GM21576 (cell line): ENCODE data around the gene GTPBP4.
"Not testable (repeated sequence)": the region's sequence is repeated elsewhere in the genome, so short reads cannot be mapped to it uniquely, and the experiment has no call there.

Experiments
- ATAC-seq: cut with Tn5 transposase; IDR thresholded peaks from one replicate; pipeline ENCODE4 v1.9.1; 2021; ENCODE audit warnings: mild to moderate bottlenecking, moderate library complexity; ENCODE audit not compliant: unreplicated experiment

The GTPBP4 gene

DNA sequence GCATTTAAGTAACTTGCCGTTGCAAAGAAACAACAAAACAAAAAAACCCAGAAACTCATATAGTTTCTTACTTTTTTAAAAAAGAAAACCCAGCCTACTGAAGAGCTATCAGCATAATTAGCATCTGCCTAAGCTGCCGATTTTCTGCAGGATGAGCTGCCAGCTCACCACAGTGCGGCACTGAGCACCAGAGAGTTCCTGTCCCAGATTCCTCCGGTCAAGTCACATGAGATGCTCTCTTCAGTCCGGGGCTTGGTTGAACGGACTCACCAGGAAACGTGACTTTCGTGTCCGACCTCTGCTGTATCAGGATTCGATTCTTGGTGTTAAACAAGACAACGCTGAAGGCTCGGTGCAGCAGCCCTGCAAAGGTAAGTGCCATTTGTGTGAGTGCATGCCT is 34.2 kb downstream of the GTPBP4 start:
- ATAC-seq, result no peak

DNA sequence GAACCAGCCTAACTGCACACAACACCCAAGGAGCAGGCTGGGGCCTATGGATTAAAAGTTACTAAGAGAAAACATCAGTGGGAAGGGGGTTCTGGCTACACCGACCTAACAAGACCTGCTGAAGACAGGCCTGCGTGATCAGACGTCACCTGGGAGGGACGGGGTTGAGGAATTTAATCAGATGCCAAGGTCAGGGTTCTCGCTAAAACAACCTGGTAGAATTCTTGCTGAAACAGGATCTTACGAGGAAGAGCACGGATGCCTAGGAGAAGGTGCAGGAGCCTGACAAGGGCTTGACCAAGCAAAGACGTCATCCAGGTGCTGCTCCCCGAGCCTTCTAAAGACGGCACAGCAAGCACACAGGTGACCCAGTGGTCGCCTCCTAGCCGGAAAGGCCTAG is 35.9 kb downstream of the GTPBP4 start:
- no peak for ATAC-seq

DNA sequence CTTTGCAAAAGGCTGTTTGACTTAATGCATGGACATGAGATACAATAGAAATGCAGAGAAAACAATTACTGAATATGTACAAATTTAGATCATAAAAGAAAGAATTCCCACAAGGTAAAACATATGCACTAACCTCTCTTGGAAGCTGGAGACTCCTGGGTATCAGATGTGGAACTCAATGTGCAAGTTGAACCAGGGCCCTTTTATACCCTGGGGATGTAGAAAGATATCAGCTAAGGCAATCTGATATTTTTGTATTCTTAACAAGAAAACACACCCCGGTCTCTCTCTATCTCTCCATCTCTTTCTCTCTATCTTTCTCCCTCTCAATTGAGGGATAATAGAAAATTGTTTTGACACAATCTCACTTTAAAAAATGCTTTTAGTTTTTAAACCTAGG is 37.4 kb downstream of the GTPBP4 start, which contains the start of gene IDI2:
Gene IDI2, minus strand, starts transcription at position 177 of the 400 bp plus-strand sequence. CDS start 1,136 bp downstream, outside the sequence.
- no peak for ATAC-seq

DNA sequence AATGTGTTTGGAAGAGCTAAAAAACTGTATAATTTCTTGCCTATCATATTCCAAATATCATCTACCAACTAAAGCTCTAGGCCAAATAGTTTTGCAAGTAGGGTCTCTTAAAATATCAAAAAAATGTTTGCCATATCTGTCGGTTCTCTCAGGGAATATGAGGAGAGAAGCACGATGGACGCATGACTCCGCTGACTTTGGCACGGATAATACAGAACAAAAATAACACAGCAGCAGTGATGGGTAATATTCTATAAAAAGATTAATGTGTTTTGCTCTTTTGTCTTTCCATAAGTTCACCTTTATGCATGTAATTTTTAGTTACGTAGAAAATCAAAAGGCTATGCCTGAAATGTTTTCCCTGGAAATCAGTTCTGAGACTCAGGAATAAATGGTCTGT is 38.3 kb downstream of the GTPBP4 start:
- ATAC-seq, result no peak

DNA sequence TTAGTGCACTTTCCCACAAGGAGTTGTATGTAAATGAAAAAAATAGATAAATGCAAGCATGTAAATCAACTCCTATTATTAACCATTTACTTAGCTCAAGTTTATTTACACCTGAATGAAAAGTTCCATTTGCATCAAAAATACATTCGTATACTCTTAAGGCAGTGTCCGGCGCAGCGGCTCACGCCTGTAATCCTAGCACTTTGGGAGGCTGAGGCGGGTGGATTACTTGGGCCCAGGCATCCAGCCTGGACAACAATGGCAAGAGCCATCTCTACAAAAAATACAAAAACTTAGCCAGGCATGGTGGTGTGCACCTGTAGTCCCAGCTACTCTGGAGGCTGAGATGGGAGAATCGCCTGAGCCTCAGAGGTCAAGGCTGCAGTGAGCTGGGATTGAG is 41.6 kb downstream of the GTPBP4 start:
- no peak for ATAC-seq

DNA sequence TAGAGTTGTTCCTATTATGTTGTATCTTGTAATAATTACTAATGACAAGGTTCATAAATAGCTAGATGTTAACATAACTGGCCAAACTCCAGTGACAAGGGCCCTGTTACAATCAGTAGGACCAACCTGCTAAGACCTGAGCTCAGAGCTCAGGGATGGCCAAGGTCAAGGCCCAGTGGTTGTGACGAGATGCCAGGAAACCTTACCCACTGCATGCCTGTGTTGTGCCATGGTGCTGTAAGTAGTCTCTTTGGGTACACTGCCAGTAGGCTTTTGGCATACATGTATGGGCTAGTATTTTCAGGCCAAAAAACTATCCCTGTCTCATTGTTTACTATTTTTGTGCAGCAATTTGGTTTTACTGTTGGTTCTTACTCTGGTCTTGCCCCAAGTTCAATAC is 45.4 kb downstream of the GTPBP4 start:
- no peak for ATAC-seq

DNA sequence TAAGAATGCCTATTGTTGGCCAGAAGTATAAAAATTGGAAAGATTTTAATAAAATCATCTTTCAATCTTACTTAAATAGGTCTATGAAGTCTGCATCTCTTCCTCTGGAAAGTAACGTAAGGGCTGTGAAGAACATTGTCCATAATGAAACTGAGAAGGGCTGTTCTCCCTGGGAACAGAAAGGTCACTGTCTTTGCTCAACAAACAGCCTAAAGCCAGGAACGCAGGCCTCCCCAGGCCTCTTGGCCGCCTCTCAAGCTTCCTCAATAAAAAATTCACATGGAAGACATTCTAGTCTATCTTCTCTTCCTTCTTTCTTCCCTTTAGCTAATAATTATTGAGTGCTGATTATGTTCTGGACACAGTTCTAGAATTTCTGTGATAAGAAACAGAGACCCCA is 46.5 kb downstream of the GTPBP4 start:
- no peak for ATAC-seq

DNA sequence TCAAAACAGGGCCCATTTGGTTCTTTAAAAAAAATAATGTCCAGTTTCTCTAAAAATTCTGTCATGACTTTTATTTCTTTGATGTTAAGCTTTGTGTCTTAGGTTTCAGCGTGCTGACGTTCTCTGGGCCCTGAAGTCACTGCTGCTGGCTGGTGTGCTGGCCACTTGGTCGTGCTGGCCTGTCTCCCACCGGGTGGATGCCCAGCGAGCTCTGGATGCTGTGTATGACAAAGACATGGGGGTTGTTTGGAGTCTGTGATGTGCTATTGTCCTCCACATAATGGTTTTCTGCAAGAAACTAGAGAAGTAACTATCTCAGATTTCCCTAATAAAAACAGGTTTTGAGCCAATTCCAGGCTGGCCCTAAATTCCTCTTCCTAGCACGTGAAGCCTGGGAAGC is 47.0 kb downstream of the GTPBP4 start:
- no peak for ATAC-seq

DNA sequence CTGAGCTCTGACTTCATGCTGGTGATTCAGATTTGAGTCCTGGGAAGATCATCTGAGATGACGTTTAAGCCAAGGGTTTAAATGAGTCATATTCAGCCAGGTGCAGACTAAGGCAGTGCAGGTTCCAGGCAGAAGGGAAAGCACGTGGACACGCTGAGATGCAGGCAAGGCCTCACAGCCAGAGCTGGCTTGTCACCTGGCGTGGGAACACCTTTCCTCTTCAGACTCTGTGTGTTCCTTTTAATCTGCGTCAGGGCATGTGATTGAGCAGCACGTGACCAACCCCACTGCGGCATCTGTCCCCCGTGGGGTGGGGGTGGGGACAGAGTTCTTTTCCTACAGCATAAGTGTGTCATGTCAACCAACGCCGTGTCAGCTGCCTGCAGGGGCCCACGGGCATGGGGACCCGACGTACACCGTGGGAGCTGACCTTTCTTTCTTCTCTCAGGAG is 48.1 kb downstream of the GTPBP4 start:
- peak; percentile 78 for ATAC-seq

DNA sequence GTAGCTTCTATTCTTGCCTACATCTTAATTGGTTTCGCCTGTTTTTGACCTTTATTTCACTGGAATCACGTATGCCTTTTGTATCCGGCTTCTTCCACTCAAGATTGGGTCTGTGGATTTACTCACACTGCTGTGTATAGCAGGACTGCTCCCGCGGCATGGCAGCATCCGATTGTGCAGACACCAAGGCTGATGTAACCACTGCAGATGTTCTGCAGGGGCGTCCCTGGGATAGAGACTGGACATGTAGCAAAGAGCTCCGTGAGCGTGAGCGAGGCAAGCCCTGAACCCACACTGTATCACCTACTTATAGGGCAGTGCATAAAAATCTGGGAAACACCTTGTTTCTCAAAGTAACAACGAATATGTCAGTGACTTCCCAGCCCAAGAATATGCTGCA is 48.9 kb downstream of the GTPBP4 start:
- ATAC-seq, result no peak

DNA sequence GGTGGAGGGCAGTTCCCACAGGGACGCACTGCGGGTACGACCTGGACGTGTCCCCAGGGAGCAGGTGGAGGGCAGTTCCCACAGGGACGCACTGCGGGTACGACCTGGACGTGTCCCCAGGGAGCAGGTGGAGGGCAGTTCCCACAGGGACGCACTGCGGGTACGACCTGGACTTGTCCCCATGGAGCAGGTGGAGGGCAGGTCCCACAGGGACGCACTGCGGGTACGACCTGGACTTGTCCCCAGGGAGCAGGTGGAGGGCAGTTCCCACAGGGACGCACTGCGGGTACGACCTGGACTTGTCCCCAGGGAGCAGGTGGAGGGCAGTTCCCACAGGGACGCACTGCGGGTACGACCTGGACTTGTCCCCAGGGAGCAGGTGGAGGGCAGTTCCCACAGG is 50.5 kb downstream of the GTPBP4 start:
- ATAC-seq, result not testable (repeated sequence)

DNA sequence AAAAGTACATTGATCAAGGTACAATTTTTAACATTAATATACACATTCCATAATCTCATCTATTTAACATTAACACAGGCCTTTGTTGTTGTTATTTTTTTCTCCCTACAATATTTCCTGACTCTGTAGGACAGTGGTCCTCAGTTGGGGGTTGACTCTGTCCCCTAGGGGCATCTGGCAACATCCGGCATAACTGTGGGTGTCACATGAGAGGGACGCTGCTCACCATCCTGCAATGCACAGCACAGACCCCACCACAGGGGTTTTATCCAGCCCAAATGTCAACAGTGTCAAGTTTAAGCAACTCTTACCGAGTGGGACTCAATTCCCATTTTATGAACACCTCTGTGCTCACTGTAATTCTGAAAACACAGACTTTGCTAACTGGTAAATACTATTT is 51.9 kb downstream of the GTPBP4 start:
- ATAC-seq, result no peak

DNA sequence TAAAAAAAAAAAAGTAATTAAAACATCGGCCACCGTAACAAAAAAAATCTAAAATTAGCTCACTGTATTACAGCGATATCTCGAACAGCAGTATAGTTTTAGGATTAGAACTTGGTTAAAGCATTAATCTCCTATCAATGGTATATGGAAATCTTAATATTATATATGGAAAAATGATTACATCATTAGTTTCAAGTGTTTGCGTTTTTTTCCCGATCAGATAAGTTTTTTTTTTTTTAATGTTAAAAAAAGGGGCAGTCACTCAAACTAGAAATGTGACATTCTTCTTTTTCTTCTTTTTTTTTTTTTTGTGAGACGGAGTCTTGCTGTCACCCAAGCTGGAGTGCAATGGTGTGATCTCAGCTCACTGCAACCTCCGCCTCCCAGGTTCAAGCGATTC is 53.3 kb downstream of the GTPBP4 start:
- no peak for ATAC-seq

DNA sequence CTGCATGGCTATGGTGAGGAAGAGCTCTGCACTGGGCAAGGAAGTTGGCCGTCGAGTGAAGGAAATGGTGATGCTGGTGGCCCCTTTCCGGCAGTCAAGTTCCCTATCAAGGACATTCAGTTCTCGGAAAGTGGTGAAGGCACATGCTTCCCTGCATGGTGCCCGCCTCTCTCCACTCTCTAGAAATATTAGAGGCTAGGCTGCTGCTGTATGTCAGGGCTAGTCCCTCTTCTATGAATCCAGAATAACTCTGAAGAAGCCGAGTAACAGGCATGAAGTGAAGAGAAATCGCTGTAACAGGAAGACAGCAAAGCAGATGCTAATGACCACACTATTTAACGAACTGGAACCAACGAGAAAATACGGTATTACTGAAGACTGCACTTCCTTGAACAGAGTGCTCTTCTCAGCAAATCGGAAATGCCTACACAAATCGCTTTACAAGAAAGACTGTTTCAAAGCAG is 55.3 kb downstream of the GTPBP4 start:
- ATAC-seq, result peak; percentile 57

DNA sequence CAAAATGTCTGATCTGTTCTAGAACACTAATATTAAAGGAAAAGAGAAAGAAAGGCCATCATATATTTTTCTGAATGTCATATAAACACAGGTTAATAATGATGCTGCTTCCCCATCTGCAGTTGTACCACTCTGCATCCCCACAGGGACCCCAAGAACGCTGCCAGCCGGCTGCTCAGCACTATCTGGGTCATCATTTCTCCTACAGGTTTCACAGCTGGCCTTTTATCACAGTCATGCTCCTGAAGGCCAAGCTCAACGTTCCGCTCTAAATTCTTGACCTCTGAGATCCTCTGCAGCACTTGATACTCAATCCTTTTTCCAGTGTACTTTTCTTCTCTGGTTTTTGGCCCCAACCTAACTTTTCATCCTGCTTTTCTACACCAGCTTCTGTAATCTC is 55.9 kb downstream of the GTPBP4 start:
- no peak for ATAC-seq

DNA sequence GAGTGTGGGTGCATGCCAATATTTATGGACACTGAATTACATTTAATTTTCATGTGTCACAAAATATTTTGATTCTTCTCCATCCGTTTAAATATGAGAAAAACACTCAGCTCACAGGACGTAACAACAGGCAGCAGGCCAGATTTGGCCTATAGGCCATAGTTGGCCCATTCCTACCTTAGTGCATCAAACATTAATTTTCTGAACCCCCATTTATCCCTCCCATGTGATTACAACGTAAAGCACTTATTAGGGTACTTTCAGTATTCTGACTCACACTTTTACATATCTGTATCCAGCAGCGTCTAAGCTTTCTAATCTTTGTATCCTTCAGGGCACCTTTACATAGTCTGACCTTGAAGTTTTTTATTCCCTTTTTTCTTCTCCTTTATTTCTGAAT is 56.7 kb downstream of the GTPBP4 start:
- ATAC-seq, result no peak

DNA sequence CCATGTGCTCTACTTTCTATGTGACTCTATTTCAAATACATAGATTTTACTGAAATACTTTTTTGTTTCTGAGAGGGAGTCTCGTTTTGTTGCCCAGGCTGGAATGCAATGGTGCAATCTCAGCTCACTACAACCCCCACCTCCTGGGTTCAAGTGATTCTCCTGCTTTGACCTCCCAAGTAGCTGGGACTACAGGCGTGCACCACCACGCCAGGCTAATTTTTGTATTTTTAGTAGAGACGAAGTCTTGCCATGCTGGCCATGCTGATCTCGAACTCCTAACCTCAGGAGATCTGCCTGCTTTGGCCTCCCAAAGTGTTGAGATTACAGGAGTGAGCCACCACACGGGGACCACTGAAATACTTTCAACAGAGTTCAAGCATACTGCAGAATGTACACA is 57.2 kb downstream of the GTPBP4 start:
- no peak for ATAC-seq

DNA sequence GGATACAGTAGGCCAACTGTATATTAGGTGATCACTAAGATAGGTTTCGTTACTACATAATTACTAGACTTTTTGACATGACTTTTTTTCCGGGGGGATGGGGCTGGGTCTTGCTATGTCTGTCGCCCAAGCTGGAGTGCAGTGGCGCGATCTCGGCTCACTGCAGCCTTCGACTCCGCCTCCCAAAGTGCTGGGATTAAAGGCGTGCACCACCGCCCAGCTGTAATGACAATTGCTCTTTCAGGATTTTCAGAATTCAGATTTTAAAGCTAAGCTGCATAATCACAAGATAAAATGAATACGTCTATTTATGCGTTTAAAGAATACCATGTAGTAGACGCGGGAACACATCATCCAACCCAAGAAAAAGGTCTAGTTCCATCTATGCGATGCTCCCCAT is 59.7 kb downstream of the GTPBP4 start:
- no peak for ATAC-seq

DNA sequence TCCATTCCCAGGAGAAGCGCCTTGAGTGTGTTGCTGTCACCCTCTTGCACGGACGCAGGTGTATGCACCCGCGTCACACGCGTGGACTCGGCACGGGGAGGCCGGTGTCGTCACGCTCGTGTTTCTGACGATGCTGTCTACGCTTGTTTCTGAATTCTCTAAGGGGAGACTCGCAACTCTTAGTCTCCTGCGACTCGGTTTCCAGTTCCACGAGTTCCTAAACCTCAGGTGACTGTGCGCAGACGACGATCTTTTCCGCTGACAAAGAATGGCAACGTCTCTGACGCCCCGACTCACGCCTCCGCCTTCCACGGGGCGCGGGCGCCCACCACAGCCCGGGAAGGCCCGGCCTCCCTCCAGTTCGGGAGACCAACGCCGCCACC is 60.1 kb downstream of the GTPBP4 start:
- no peak for ATAC-seq

DNA sequence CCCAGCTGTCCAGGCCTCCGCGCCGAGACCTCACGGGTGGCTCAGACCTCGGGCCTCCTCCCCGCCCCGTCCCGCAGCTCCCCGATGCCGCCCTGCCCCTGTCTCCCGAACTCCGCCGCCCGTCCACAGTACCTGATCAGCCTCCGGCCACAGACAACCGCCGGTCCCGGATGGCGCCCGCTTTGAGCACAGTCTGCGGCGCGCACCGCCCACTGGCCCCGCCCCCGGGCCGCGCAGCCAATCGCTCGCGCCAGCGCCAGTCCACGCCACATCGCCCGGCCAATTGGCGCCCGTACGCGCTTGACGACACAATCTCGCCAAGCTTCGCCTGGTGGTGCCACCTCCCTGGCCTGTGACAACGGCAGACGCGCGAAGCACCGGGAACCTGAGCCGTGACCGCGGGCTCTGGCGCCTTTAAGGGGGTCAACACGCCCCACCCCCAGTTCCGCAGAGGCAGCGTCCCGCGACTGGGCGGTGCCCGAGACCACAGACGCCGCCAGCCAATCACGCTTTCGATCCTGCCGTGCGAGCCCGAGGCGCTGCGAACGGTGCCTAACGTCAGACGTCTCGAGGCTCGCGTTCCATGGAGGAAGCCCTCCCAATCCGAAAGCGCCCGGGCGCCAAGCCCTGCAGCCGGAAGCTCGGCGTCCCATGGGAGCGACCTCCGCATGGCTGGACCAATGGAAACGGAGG is 60.6 kb downstream of the GTPBP4 start, which contains the start of gene IDI1:
Gene IDI1, minus strand, starts transcription at position 388 of the 693 bp plus-strand sequence. Its CDS starts 116 bp downstream, at position 272.
- peak; percentile 81 for ATAC-seq

DNA sequence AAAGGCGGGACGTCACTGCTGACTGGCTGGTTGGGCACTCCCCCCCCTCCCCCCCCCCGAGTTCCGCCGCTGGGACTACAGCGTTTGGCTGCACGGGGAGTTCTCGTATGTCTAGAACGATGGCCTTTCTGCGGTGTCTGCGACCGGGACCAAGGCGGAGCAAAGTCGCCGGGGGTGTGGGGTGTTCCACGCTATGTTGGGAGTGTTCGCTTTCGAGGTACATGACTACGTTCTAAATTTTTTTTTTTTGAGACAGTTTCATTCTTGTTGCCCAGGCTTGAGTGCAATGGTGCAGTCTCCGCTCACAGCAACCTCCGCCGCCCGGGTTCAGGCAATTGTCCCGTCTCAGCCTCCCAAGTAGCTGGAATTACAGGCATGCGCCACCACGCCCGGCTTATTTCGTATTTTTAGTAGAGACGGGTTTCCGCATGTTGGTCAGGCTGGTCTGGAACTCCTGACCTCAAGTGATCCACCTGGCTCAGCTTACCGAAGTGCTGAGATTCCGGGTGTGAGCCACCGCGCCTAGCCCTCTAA is 61.3 kb downstream of the GTPBP4 start:
- no peak for ATAC-seq

DNA sequence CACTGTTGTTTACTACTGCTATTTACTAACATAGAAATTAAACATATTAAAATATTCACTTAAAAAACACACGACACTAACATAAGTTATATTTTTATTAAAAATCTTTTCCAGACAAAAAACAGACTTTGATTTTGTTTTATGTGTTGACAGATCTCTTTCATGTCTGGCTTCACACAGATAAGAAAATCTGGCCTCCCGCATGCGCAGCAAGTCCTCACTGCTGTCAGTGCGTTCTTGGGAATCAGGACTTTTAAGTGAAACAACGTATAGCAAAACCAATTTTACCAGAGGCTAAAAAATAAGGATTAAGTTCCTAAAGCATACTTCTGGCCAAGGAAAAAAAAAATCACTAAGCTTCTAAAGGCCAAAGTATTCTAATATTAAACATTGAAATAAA is 61.9 kb downstream of the GTPBP4 start:
- ATAC-seq, result no peak

DNA sequence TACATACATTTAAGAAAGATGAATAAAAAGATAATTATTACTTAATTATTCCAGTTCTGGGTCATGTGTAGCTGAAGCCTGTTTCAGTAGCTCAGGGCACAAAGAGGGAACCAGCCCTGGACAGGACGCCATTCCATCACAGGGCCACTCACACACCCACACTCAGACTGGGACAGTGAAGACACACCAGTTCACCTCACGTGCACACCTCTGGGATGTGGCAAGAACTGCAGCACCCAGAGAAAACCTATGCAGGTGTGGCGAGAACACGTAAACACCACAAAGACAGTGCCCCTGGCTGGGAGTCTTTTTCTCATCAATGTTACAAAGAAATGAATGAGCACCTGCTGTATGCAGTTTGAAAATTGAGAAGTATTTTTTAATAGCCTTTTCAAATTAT is 62.3 kb downstream of the GTPBP4 start:
- ATAC-seq, result no peak
